WTC11 (cell line): ENCODE results near the gene MTRF1. TPM values are rescaled to one million over a fixed set of nuclear protein-coding genes. Genes with fewer than 3 reads are reported as not detected.

Experiments
- ATAC-seq: fragments of 200-7000 bp; cut with Tn5 transposase; 2 replicates; pipeline ENCODE4 v1.10.0; 2021; ENCODE audit warnings: mild to moderate bottlenecking, moderate library complexity
- CTCF ChIA-PET: fragments of 300-600 bp; sonication (Branson Sonifier 250); formaldehyde crosslinking; loops from one replicate; lab custom pipeline; 2021; ENCODE audit warnings: antibody characterized with exemption; lab: Charles Lee
- POLR2A ChIA-PET: fragments of 350-600 bp; sonication (Branson Sonifier 250); formaldehyde crosslinking; loops from one replicate; lab custom pipeline; 2021; ENCODE audit warnings: antibody characterized with exemption; lab: Charles Lee
- DNase-seq: peaks from one replicate; pipeline ENCODE4 v3.0.0; 2021; ENCODE audit warnings: low spot score
- H3K27ac Mint-ChIP-seq: 2 replicates; pipeline ENCODE4 v1.8.0; 2021; ENCODE audit warnings: mixed read lengths
- H3K27me3 Mint-ChIP-seq: 2 replicates; pipeline ENCODE4 v1.8.0; 2021; ENCODE audit warnings: low read depth, mild to moderate bottlenecking, moderate library complexity, mixed read lengths
- H3K36me3 Mint-ChIP-seq: 2 replicates; pipeline ENCODE4 v1.8.0; 2021; ENCODE audit warnings: mixed read lengths
- H3K4me1 Mint-ChIP-seq: 2 replicates; pipeline ENCODE4 v1.8.0; 2022; ENCODE audit warnings: mixed read lengths
- H3K4me3 Mint-ChIP-seq: 2 replicates; pipeline ENCODE4 v1.8.0; 2021; ENCODE audit warnings: mild to moderate bottlenecking, moderate library complexity, mixed read lengths
- H3K9me3 Mint-ChIP-seq: 2 replicates; pipeline ENCODE4 v1.8.0; 2021; ENCODE audit warnings: mixed read lengths
- ATF1 ChIP-seq: sonication (generic); formaldehyde crosslinking; IDR thresholded peaks from 2 replicates; pipeline ENCODE4 v1.8.1; 2023; ENCODE audit warnings: mild to moderate bottlenecking, moderate library complexity, missing genetic modification reagents
- ELF4 ChIP-seq: sonication (generic); formaldehyde crosslinking; IDR thresholded peaks from 2 replicates; pipeline ENCODE4 v1.8.1; 2022; ENCODE audit warnings: low read depth, mild to moderate bottlenecking, moderate library complexity, missing genetic modification reagents
- ETV6 ChIP-seq: sonication (generic); formaldehyde crosslinking; IDR thresholded peaks from 2 replicates; pipeline ENCODE4 v1.8.1; 2022; ENCODE audit warnings: mild to moderate bottlenecking, missing genetic modification reagents
- MXD4 ChIP-seq: fragments of 250-450 bp; sonication (Bioruptor Pico); IDR thresholded peaks from 2 replicates; pipeline ENCODE4 v1.8.0; 2021; ENCODE audit warnings: mild to moderate bottlenecking, moderate library complexity, borderline replicate concordance
- NFATC4 ChIP-seq: fragments of 250-450 bp; sonication (Bioruptor Pico); IDR thresholded peaks from 2 replicates; pipeline ENCODE4 v1.9.0; 2021; ENCODE audit warnings: mild to moderate bottlenecking
- NFE2L1 ChIP-seq: sonication (generic); formaldehyde crosslinking; IDR thresholded peaks from 2 replicates; pipeline ENCODE4 v1.8.1; 2023; ENCODE audit warnings: missing genetic modification reagents
- NFYB ChIP-seq: sonication (generic); formaldehyde crosslinking; conservative IDR thresholded peaks from 2 replicates; pipeline ENCODE4 v1.8.0; 2022; ENCODE audit warnings: low read depth, missing genetic modification reagents
- NR1H2 ChIP-seq: sonication (generic); formaldehyde crosslinking; IDR thresholded peaks from 2 replicates; pipeline ENCODE4 v1.9.0; 2021; ENCODE audit warnings: mild to moderate bottlenecking, moderate library complexity, missing genetic modification reagents
- NR3C1 ChIP-seq: sonication (generic); formaldehyde crosslinking; conservative IDR thresholded peaks from 2 replicates; pipeline ENCODE4 v1.8.1; 2023; ENCODE audit warnings: low read depth, mild to moderate bottlenecking, missing genetic modification reagents
- OVOL2 ChIP-seq: fragments of 250-450 bp; sonication (Bioruptor Pico); IDR thresholded peaks from 2 replicates; pipeline ENCODE4 v1.9.0; 2021; ENCODE audit warnings: mild to moderate bottlenecking, borderline replicate concordance
- RELA ChIP-seq: sonication (generic); formaldehyde crosslinking; IDR thresholded peaks from 2 replicates; pipeline ENCODE4 v1.8.1; 2022; ENCODE audit warnings: missing genetic modification reagents, mild to moderate bottlenecking, borderline replicate concordance
- ZNF121 ChIP-seq: sonication (generic); formaldehyde crosslinking; IDR thresholded peaks from 2 replicates; pipeline ENCODE4 v1.8.0; 2023; ENCODE audit warnings: missing genetic modification reagents
- ZNF232 ChIP-seq: sonication (generic); formaldehyde crosslinking; IDR thresholded peaks from 2 replicates; pipeline ENCODE4 v1.8.0; 2022; ENCODE audit warnings: mild to moderate bottlenecking, missing genetic modification reagents
- total RNA-seq: library from RNA; stranded (reverse); gene quantifications from 3 replicates; pipeline ENCODE4 v1.2.3, GENCODE V29; 2021
- TF ChIP-seq, protein P1 (sequence below): sonication (generic); formaldehyde crosslinking; IDR thresholded peaks from 2 replicates; pipeline ENCODE4 v1.8.1; 2022; ENCODE audit warnings: missing genetic modification reagents, borderline replicate concordance
- TF ChIP-seq, protein P2 (sequence below): sonication (generic); formaldehyde crosslinking; IDR thresholded peaks from 2 replicates; pipeline ENCODE4 v1.8.1; 2022; ENCODE audit warnings: mild to moderate bottlenecking, missing genetic modification reagents, moderate library complexity, borderline replicate concordance
- TF ChIP-seq, protein P3 (sequence below): fragments of 250-450 bp; sonication (Bioruptor Pico); IDR thresholded peaks from 2 replicates; pipeline ENCODE4 v1.9.0; 2021; ENCODE audit warnings: moderate library complexity, mild to moderate bottlenecking, inconsistent platforms, borderline replicate concordance
- TF ChIP-seq, protein P4 (sequence below): sonication (generic); formaldehyde crosslinking; conservative IDR thresholded peaks from 2 replicates; pipeline ENCODE4 v1.8.1; 2023; ENCODE audit warnings: mild to moderate bottlenecking, low read depth, missing genetic modification reagents, moderate library complexity
- TF ChIP-seq, protein P5 (sequence below): sonication (generic); formaldehyde crosslinking; IDR thresholded peaks from 2 replicates; pipeline ENCODE4 v1.8.0; 2023; ENCODE audit warnings: mild to moderate bottlenecking, missing genetic modification reagents
- TF ChIP-seq, protein P6 (sequence below): sonication (generic); formaldehyde crosslinking; IDR thresholded peaks from 2 replicates; pipeline ENCODE4 v1.8.0; 2022; ENCODE audit warnings: mild to moderate bottlenecking, missing genetic modification reagents

MTRF1 gene
- total RNA-seq, 1 experiment from 2014 or later, result 12.9 TPM

DNA sequence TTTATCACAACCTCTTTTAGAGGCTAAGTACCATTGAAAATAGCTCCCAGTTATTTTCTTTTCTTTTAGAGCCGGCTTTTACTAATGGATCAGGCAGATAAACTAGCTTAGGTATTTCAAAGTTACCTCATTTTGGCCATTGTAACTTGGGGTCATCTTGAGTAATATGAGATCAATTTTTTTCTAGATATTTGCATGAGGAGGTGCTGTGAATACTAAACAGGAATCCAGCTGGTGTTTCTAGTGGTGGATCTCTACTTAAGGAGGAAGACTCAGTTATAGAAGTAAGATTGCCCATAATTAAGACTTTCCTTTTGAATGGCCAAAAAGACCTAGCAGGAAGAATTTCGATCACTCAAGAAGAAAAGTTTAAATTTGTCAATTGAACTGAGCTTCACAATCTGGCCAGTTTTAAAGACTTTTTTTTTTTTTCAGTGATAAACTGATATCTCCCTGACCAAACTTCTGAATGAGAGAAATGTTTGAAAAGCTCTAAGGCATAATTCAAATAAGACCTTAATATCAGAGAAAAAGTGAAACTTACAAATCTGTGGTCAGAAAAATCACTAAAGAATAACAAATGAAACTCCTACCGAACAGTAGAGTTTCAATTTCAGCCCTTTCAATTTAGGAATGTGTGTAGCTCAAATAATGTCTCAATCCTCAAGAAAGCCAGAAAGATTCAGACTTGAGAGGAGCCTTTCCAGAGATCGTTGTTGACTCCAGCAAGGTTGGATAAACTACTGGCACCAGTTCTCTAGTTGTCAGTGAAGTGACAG lies 36.1 kb upstream of the MTRF1 start:
- no peaks in the 10 kb centered on the region for H3K36me3 Mint-ChIP-seq
- peaks cover 2% of the 10 kb centered on the region; the same call in 1 of the 2 replicates for H3K4me1 Mint-ChIP-seq
- H3K27me3 Mint-ChIP-seq, result no peaks in the 10 kb centered on the region
- no peak overlapping the region for H3K4me3 Mint-ChIP-seq
- peaks cover 17% of the 10 kb centered on the region for H3K9me3 Mint-ChIP-seq
- TF ChIP-seq ZNF232 (CRISPR knock-in tag), result no peak
- CTCF ChIA-PET, result interaction anchor here (0.7 to 1.2 kb wide), 2 partner anchors 10 to 280 kb away, joined by 3 to 7 read pairs; partner anchors contain the start of gene ELF1
- no peak for ATAC-seq
- no peak overlapping the region for H3K27ac Mint-ChIP-seq
- POLR2A ChIA-PET, result no interaction called here
- DNase-seq, result no peak

DNA sequence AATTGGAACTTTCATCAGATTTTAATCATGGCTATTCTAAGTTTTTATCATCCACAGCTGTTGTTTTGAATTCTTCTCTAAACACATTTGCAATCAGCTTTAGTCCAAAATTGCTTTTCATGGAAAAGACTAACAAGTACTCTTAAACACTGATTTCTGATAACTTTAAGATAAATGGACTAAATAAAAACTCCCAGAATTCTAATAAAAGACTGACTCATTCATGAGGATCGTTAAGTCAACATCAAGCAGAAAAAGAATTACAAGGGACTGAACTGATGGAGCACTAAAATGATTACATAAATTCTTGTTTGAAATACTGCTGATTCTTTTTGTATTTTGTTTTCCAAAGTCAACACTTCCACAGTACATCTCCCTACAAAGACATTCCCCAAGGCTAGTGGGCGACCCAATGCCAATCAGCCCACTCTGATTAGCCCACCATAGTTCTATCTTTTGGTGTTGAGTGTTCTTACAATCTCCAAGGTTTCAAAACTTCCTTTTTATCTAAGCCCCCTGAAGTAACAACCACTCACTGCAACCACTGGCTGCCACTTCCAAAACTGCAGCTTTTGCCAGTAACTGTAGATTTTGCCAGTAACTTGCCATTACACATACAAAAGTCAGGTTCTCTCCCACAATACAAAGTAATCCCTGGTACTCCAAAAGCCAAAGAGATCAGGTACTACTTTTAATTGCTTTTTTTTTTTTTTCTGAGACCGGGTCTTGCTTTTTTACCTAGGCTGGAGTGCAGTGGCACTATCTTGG lies 33.7 kb upstream of the MTRF1 start:
- ChIA-PET CTCF (no interaction called here), POLR2A (no interaction called here)
- Mint-ChIP-seq H3K4me3 (no peak overlapping the region), H3K4me1 (peaks cover 2% of the 10 kb centered on the region; the same call in 1 of the 2 replicates), H3K36me3 (no peaks in the 10 kb centered on the region), H3K9me3 (peaks cover 17% of the 10 kb centered on the region), H3K27ac (no peak overlapping the region), H3K27me3 (no peaks in the 10 kb centered on the region)
- ATAC-seq, result no peak
- TF ChIP-seq, protein P1, sequence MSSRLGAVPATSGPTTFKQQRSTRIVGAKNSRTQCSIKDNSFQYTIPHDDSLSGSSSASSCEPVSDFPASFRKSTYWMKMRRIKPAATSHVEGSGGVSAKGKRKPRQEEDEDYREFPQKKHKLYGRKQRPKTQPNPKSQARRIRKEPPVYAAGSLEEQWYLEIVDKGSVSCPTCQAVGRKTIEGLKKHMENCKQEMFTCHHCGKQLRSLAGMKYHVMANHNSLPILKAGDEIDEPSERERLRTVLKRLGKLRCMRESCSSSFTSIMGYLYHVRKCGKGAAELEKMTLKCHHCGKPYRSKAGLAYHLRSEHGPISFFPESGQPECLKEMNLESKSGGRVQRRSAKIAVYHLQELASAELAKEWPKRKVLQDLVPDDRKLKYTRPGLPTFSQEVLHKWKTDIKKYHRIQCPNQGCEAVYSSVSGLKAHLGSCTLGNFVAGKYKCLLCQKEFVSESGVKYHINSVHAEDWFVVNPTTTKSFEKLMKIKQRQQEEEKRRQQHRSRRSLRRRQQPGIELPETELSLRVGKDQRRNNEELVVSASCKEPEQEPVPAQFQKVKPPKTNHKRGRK, result no peak
- no peak for TF ChIP-seq ETV6 (CRISPR knock-in tag)
- TF ChIP-seq RELA (CRISPR knock-in tag), result no peak
- no peak for TF ChIP-seq OVOL2 (CRISPR knock-in tag)
- no peak for TF ChIP-seq ZNF121 (CRISPR knock-in tag)
- TF ChIP-seq, protein P2, sequence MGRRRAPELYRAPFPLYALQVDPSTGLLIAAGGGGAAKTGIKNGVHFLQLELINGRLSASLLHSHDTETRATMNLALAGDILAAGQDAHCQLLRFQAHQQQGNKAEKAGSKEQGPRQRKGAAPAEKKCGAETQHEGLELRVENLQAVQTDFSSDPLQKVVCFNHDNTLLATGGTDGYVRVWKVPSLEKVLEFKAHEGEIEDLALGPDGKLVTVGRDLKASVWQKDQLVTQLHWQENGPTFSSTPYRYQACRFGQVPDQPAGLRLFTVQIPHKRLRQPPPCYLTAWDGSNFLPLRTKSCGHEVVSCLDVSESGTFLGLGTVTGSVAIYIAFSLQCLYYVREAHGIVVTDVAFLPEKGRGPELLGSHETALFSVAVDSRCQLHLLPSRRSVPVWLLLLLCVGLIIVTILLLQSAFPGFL (CRISPR knock-in tag), result no peak
- no peak for DNase-seq

DNA sequence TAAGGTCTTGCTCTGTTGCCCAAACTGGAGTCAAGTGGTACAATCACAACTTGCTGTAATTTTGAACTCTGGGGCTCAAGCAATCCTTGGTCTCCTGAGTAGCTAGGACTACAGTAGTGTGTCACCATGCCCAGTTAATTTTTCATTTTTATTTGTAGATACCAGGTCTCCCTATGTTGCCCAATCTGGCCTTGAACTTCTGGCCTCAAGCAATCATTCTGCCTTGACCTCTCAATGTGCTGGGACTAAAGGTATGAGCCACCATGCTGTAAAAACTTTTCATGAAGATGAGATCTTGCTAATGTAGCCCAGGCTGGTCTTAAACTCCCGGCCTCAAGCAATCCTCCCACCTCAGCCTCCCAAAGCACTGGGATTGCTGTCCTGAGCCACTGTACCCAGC lies 32.6 kb upstream of the MTRF1 start:
- peaks cover 8% of the 10 kb centered on the region for H3K4me1 Mint-ChIP-seq
- no peak overlapping the region for H3K27ac Mint-ChIP-seq
- ATAC-seq (no peak), DNase-seq (no peak)
- H3K27me3 Mint-ChIP-seq, result no peaks in the 10 kb centered on the region
- ChIA-PET POLR2A (no interaction called here), CTCF (no interaction called here)
- peaks cover 20% of the 10 kb centered on the region for H3K9me3 Mint-ChIP-seq
- no peaks in the 10 kb centered on the region for H3K36me3 Mint-ChIP-seq
- no peak overlapping the region for H3K4me3 Mint-ChIP-seq
- TF ChIP-seq ELF4 (CRISPR knock-in tag) (no peak), MXD4 (no peak), NFE2L1 (CRISPR knock-in tag) (no peak), NFYB (CRISPR knock-in tag) (no peak), NR1H2 (CRISPR knock-in tag) (no peak), NR3C1 (CRISPR knock-in tag) (no peak), ATF1 (CRISPR knock-in tag) (no peak), NFATC4 (CRISPR knock-in tag) (no peak)
- TF ChIP-seq, protein P3, sequence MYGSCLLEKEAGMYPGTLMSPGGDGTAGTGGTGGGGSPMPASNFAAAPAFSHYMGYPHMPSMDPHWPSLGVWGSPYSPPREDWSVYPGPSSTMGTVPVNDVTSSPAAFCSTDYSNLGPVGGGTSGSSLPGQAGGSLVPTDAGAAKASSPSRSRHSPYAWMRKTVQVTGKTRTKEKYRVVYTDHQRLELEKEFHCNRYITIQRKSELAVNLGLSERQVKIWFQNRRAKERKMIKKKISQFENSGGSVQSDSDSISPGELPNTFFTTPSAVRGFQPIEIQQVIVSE, result no peak
- TF ChIP-seq, protein P4, sequence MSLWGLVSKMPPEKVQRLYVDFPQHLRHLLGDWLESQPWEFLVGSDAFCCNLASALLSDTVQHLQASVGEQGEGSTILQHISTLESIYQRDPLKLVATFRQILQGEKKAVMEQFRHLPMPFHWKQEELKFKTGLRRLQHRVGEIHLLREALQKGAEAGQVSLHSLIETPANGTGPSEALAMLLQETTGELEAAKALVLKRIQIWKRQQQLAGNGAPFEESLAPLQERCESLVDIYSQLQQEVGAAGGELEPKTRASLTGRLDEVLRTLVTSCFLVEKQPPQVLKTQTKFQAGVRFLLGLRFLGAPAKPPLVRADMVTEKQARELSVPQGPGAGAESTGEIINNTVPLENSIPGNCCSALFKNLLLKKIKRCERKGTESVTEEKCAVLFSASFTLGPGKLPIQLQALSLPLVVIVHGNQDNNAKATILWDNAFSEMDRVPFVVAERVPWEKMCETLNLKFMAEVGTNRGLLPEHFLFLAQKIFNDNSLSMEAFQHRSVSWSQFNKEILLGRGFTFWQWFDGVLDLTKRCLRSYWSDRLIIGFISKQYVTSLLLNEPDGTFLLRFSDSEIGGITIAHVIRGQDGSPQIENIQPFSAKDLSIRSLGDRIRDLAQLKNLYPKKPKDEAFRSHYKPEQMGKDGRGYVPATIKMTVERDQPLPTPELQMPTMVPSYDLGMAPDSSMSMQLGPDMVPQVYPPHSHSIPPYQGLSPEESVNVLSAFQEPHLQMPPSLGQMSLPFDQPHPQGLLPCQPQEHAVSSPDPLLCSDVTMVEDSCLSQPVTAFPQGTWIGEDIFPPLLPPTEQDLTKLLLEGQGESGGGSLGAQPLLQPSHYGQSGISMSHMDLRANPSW (CRISPR knock-in tag), result no peak
- TF ChIP-seq, protein P5, sequence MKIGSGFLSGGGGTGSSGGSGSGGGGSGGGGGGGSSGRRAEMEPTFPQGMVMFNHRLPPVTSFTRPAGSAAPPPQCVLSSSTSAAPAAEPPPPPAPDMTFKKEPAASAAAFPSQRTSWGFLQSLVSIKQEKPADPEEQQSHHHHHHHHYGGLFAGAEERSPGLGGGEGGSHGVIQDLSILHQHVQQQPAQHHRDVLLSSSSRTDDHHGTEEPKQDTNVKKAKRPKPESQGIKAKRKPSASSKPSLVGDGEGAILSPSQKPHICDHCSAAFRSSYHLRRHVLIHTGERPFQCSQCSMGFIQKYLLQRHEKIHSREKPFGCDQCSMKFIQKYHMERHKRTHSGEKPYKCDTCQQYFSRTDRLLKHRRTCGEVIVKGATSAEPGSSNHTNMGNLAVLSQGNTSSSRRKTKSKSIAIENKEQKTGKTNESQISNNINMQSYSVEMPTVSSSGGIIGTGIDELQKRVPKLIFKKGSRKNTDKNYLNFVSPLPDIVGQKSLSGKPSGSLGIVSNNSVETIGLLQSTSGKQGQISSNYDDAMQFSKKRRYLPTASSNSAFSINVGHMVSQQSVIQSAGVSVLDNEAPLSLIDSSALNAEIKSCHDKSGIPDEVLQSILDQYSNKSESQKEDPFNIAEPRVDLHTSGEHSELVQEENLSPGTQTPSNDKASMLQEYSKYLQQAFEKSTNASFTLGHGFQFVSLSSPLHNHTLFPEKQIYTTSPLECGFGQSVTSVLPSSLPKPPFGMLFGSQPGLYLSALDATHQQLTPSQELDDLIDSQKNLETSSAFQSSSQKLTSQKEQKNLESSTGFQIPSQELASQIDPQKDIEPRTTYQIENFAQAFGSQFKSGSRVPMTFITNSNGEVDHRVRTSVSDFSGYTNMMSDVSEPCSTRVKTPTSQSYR (CRISPR knock-in tag), result no peak
- TF ChIP-seq, protein P6, sequence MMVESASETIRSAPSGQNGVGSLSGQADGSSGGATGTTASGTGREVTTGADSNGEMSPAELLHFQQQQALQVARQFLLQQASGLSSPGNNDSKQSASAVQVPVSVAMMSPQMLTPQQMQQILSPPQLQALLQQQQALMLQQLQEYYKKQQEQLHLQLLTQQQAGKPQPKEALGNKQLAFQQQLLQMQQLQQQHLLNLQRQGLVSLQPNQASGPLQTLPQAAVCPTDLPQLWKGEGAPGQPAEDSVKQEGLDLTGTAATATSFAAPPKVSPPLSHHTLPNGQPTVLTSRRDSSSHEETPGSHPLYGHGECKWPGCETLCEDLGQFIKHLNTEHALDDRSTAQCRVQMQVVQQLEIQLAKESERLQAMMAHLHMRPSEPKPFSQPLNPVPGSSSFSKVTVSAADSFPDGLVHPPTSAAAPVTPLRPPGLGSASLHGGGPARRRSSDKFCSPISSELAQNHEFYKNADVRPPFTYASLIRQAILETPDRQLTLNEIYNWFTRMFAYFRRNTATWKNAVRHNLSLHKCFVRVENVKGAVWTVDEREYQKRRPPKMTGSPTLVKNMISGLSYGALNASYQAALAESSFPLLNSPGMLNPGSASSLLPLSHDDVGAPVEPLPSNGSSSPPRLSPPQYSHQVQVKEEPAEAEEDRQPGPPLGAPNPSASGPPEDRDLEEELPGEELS, result no peak
